Ishikawa (cell line): ENCODE data around the gene EIF3L.

ENCODE experiments used
- CREB1 ChIP-seq: IDR thresholded peaks from 2 replicates; pipeline ENCODE4 v1.6.1; 2012; ENCODE audit warnings: low read depth
- EGR1 ChIP-seq: IDR thresholded peaks from 2 replicates; pipeline ENCODE4 v1.6.1; 2012
- FOXM1 ChIP-seq: IDR thresholded peaks from 2 replicates; pipeline ENCODE4 v1.6.1; 2012; ENCODE audit warnings: low read depth, borderline replicate concordance
- REST ChIP-seq: IDR thresholded peaks from 2 replicates; pipeline ENCODE4 v1.6.1; 2012; ENCODE audit warnings: low read depth, mild to moderate bottlenecking
- TAF1 ChIP-seq: IDR thresholded peaks from 2 replicates; pipeline ENCODE4 v1.6.1; 2012; ENCODE audit warnings: low read depth, mild to moderate bottlenecking
- TCF12 ChIP-seq: IDR thresholded peaks from 2 replicates; pipeline ENCODE4 v1.6.1; 2012; ENCODE audit warnings: low read depth
- YY1 ChIP-seq: IDR thresholded peaks from 2 replicates; pipeline ENCODE4 v1.6.1; 2012; ENCODE audit warnings: low read depth
- ZBTB7A ChIP-seq: IDR thresholded peaks from 2 replicates; pipeline ENCODE4 v1.6.1; 2012; ENCODE audit warnings: low read depth
- TF ChIP-seq, protein P1 (sequence below): IDR thresholded peaks from 2 replicates; pipeline ENCODE4 v1.6.1; 2012
- TF ChIP-seq, protein P2 (sequence below): IDR thresholded peaks from 2 replicates; pipeline ENCODE4 v1.6.1; 2012

DNA sequence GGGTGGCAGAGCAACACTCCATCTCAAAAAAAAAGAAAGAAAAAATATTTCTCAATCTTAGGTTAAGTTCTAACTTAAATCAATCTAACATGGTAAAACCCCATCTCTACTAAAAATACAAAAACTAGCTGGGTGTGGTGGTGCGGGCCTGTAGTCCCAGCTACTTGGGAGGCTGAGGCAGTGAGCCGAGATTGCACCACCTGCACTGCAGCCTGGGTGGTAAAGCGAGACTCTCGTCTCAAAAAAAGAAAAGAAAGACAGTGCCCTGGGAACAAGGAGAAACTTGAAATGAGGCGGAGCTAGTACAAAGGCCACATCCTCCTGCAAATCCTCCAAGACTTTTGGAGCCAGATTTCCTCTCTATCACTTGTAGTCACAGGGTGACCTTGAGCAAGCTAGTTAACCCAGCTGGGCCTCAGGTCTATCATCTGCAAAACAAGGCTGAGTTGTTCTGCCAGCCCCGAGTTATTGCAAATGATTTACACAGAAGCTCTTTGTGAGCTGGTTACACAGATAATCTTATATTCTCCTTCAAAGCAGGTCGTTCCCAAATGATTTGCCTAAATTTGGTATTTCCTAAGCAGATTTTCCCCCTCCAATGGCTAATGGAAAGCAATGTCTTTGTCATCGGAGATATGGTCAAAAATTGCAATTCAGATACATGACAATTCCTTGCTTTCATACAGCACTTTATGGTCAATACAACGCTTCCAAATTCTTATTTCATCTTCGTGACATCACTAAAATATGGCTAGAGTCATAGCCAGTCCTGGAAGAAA is 7.0 kb upstream of the EIF3L start:
- TF ChIP-seq TAF1, result no peak
- no peak for TF ChIP-seq TCF12
- TF ChIP-seq ZBTB7A, result no peak
- TF ChIP-seq CREB1, result no peak
- no peak for TF ChIP-seq FOXM1
- TF ChIP-seq, protein P1, sequence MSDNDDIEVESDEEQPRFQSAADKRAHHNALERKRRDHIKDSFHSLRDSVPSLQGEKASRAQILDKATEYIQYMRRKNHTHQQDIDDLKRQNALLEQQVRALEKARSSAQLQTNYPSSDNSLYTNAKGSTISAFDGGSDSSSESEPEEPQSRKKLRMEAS, result no peak
- TF ChIP-seq, protein P2, sequence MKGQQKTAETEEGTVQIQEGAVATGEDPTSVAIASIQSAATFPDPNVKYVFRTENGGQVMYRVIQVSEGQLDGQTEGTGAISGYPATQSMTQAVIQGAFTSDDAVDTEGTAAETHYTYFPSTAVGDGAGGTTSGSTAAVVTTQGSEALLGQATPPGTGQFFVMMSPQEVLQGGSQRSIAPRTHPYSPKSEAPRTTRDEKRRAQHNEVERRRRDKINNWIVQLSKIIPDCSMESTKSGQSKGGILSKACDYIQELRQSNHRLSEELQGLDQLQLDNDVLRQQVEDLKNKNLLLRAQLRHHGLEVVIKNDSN, result no peak
- no peak for TF ChIP-seq YY1
- no peak for TF ChIP-seq EGR1
- no peak for TF ChIP-seq REST
